HCT116 (cell line): ENCODE measurements around the gene SLC7A1. TPM values are rescaled to one million over a fixed set of nuclear protein-coding genes. Genes with fewer than 3 reads are reported as not detected.

Experiments
- ATAC-seq: fragments of 200-7000 bp; cut with Tn5 transposase; 2 replicates; pipeline ENCODE4 v1.9.1; 2020; ENCODE audit warnings: mild to moderate bottlenecking, moderate library complexity
- BruUV-seq: library from RNA; stranded (reverse); fragments of 400-500 nt; replicated peaks from 2 replicates; lab custom pipeline; 2021; lab: Mats Ljungman, UMichigan
- CTCF ChIA-PET: fragments of 300-600 bp; sonication (Branson Sonifier 250); formaldehyde crosslinking; loops from one replicate; lab custom pipeline; 2021; ENCODE audit warnings: antibody characterized with exemption; lab: Charles Lee
- POLR2A ChIA-PET: fragments of 300-600, 350-600 bp; sonication (Branson Sonifier 250); formaldehyde crosslinking; loops from one replicate; lab custom pipeline; 2021; ENCODE audit warnings: antibody characterized with exemption; lab: Charles Lee
- RAD21 ChIA-PET, 2 experiments: fragments of 300-600 bp; sonication (Branson Sonifier 250); formaldehyde crosslinking; loops; one replicate each; lab custom pipeline; 2023; ENCODE audit warnings: low total read pairs in 2 of 2; ENCODE audit not compliant: uncharacterized antibody in 2 of 2, unreplicated experiment in 2 of 2, low non-redundant PET in 1 of 2; lab: Charles Lee
- DNase-seq: peaks from one replicate; pipeline ENCODE4 v3.0.0-alpha.2; 2010; ENCODE audit warnings: low read depth, low spot score
- H2AFZ ChIP-seq: fragments of 200-600 bp; shearing (Covaris generic), sonication (generic); 2 replicates; pipeline ENCODE4 v1.6.1; 2017; ENCODE audit warnings: low read depth, mixed run types, mixed read lengths, antibody characterized with exemption, low read length; ENCODE audit not compliant: poor library complexity, severe bottlenecking
- H3K27ac ChIP-seq: 2 replicates; pipeline ENCODE4 v1.5.1; 2012; ENCODE audit warnings: low read depth, low read length
- H3K27me3 ChIP-seq: fragments of 200-600 bp; sonication (generic); 2 replicates; pipeline ENCODE4 v1.6.1; 2016; ENCODE audit warnings: mixed run types, low read length, mixed read lengths; ENCODE audit not compliant: insufficient read depth
- H3K36me3 ChIP-seq, 2 experiments: fragments of 200-500 bp in 1 of 2; fragments of 200-600 bp in 1 of 2; sonication (Bioruptor generic) in 1 of 2; sonication (generic) in 1 of 2; 2 replicates each; pipeline versions ENCODE4 v1.5.1 to v1.6.1; 2014 to 2016; ENCODE audit warnings: low read length in 2 of 2, inconsistent platforms in 1 of 2, mixed read lengths in 1 of 2, mixed run types in 1 of 2; ENCODE audit not compliant: insufficient read depth in 2 of 2, control insufficient read depth in 1 of 2
- H3K4me1 ChIP-seq, 2 experiments: fragments of 200-600 bp in 1 of 2; sonication (generic) in 1 of 2; 2 replicates each; pipeline versions ENCODE4 v1.5.1 to v1.6.1; 2012 to 2017; ENCODE audit warnings: low read length in 2 of 2, inconsistent platforms in 1 of 2, mild to moderate bottlenecking in 1 of 2, mixed read lengths in 1 of 2, mixed run types in 1 of 2, moderate library complexity in 1 of 2; ENCODE audit not compliant: insufficient read depth in 2 of 2, control insufficient read depth in 1 of 2
- H3K4me2 ChIP-seq: fragments of 200-600 bp; sonication (generic); 2 replicates; pipeline ENCODE4 v1.6.1; 2017; ENCODE audit warnings: mixed run types, low read length, mixed read lengths
- H3K4me3 ChIP-seq, 2 experiments: fragments of 200-600 bp in 1 of 2; sonication (generic) in 1 of 2; replicated peaks in 1 of 2; 2 replicates each; pipeline ENCODE4 v1.5.1; 2011 to 2016; ENCODE audit warnings: low read length in 2 of 2, control low read depth in 1 of 2, low read depth in 1 of 2, mild to moderate bottlenecking in 1 of 2, mixed read lengths in 1 of 2, mixed run types in 1 of 2
- H3K79me2 ChIP-seq: fragments of 200-600 bp; sonication (generic); 2 replicates; pipeline ENCODE4 v1.6.1; 2017; ENCODE audit warnings: mild to moderate bottlenecking, mixed run types, low read length, moderate library complexity, mixed read lengths; ENCODE audit not compliant: insufficient read depth
- H3K9ac ChIP-seq: fragments of 200-600 bp; sonication (generic); 2 replicates; pipeline ENCODE4 v1.6.1; 2016; ENCODE audit warnings: low read length, mixed read lengths
- H3K9me2 ChIP-seq: fragments of 200-600 bp; sonication (generic), shearing (Covaris generic); 2 replicates; pipeline ENCODE4 v1.6.1; 2017; ENCODE audit warnings: mixed run types, mild to moderate bottlenecking, moderate library complexity; ENCODE audit not compliant: insufficient read depth
- H3K9me3 ChIP-seq, 2 experiments: fragments of 200-500 bp in 1 of 2; fragments of 200-600 bp in 1 of 2; sonication (Bioruptor generic) in 1 of 2; sonication (generic) in 1 of 2; 2 replicates each; pipeline ENCODE4 v1.6.1; 2014 to 2017; ENCODE audit warnings: low read length in 2 of 2, mixed read lengths in 2 of 2, inconsistent platforms in 1 of 2, low read depth in 1 of 2, mild to moderate bottlenecking in 1 of 2, mixed run types in 1 of 2, moderate library complexity in 1 of 2; ENCODE audit not compliant: control insufficient read depth in 1 of 2, insufficient read depth in 1 of 2
- H4K20me1 ChIP-seq: fragments of 200-600 bp; sonication (generic), shearing (Covaris generic); 2 replicates; pipeline ENCODE4 v1.6.1; 2017; ENCODE audit warnings: mixed run types, mild to moderate bottlenecking, moderate library complexity; ENCODE audit not compliant: insufficient read depth
- POLR2AphosphoS5 ChIP-seq: IDR thresholded peaks from 2 replicates; pipeline ENCODE4 v1.6.1; 2011; ENCODE audit warnings: mild to moderate bottlenecking, low read depth, low read length, moderate library complexity
- RAD21 ChIP-seq: IDR thresholded peaks from 2 replicates; pipeline ENCODE4 v1.6.1; 2012; ENCODE audit warnings: low read depth, mild to moderate bottlenecking
- SP1 ChIP-seq: IDR thresholded peaks from 2 replicates; pipeline ENCODE4 v1.6.1; 2012; ENCODE audit warnings: low read depth
- SRF ChIP-seq: IDR thresholded peaks from 2 replicates; pipeline ENCODE4 v1.6.1; 2012; ENCODE audit warnings: low read depth
- ZFX ChIP-seq: fragments of 450-650 bp; IDR thresholded peaks from 2 replicates; pipeline ENCODE4 v1.6.1; 2017
- intact Hi-C: fragments of 100-400 bp; cut with micrococcal nuclease; formaldehyde crosslinking; loops from 2 replicates; pipeline ENCODE4 v1.10.0; 2022
- total RNA-seq: library from RNA; stranded (reverse); gene quantifications from one replicate; pipeline ENCODE4 v1.2.1, GENCODE V29; 2021; ENCODE audit not compliant: unreplicated experiment
- TF ChIP-seq, protein P1 (sequence below): IDR thresholded peaks from 2 replicates; pipeline ENCODE4 v1.6.1; 2011; ENCODE audit warnings: mild to moderate bottlenecking, low read length, moderate library complexity; ENCODE audit not compliant: insufficient replicate concordance; ENCODE audit errors: extremely low read depth
- TF ChIP-seq, protein P2 (sequence below): IDR thresholded peaks from 2 replicates; pipeline ENCODE4 v1.6.1; 2012; ENCODE audit warnings: low read depth

Gene SLC7A1
- total RNA-seq, 1 experiment from 2014 or later = 124 TPM

DNA sequence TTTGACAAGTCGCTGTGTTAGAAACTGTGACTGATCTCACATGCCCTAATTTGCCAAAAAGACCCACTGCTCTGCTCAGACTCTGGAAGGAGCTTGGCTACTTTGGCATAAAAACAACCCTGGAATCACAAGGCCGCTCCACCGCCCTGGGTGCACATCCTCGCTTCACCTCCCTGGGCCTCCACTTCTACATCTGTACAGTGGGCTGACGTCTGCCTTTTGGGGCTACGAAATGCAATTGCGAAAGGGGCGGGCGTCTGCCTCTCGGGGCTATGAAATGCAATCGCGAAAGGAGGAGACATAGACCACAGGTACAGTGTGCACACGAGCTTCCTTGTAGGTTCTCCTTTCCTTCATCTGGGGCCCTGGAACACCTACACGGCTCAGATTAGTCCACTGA is 74.2 kb downstream of the SLC7A1 start:
- DNase-seq (no peak), ATAC-seq (no peak)
- POLR2A ChIA-PET = no interaction called here
- H2AFZ ChIP-seq = no peak overlapping the region
- H3K9ac ChIP-seq = no peak overlapping the region
- H3K9me2 ChIP-seq = no peaks in the 10 kb centered on the region
- no TSS peak for BruUV-seq
- no peak overlapping the region for H3K4me2 ChIP-seq
- peaks cover 20 to 30% of the 10 kb centered on the region in 2 experiments for H3K36me3 ChIP-seq
- H4K20me1 ChIP-seq = no peaks in the 10 kb centered on the region
- H3K4me3 ChIP-seq = no peak overlapping the region
- peaks cover 4% of the 10 kb centered on the region; the same call in 1 of the 2 replicates for H3K79me2 ChIP-seq
- no peaks in the 10 kb centered on the region for H3K9me3 ChIP-seq
- TF ChIP-seq POLR2AphosphoS5 = no peak
- CTCF ChIA-PET = no interaction called here
- no peaks in the 10 kb centered on the region for H3K27me3 ChIP-seq
- RAD21 ChIA-PET = no interaction called here
- H3K27ac ChIP-seq = no peak overlapping the region
- peaks cover 0 to 7% of the 10 kb centered on the region in 2 experiments; a peak in 1 of 4 replicates for H3K4me1 ChIP-seq
- intact Hi-C loops = no loop called here

DNA sequence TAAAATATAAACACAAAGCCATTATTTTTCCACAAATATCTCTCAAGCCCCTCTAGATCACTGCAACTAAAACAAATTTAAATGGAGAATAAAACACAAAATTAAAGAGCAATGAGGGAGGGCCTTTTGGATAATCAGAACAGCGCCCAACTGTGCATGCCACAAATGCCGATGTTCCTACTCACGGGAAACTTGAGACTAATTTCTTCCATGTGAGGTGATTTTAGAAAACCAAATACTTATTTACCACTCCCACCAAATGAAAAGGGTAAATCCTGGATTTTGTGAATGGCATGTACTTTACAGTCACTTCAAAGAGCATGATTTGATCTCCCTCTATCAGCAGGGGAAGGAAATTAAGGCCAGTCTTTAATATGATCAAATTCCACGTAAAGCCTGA is 74.8 kb downstream of the SLC7A1 start:
- no peak for DNase-seq
- Histone ChIP-seq H3K4me2 (no peak overlapping the region), H3K79me2 (peaks cover 4% of the 10 kb centered on the region; the same call in 1 of the 2 replicates), H3K4me3 (no peak overlapping the region), H3K36me3 (peaks cover 20 to 31% of the 10 kb centered on the region in 2 experiments), H3K27me3 (no peaks in the 10 kb centered on the region), H3K4me1 (peaks cover 0 to 7% of the 10 kb centered on the region in 2 experiments; a peak in 1 of 4 replicates), H3K9me2 (no peaks in the 10 kb centered on the region), H3K27ac (no peak overlapping the region), H3K9ac (no peak overlapping the region), H2AFZ (no peak overlapping the region), H3K9me3 (no peaks in the 10 kb centered on the region), H4K20me1 (no peaks in the 10 kb centered on the region)
- RAD21 ChIA-PET = no interaction called here
- CTCF ChIA-PET = no interaction called here
- POLR2A ChIA-PET = no interaction called here
- intact Hi-C loops = no loop called here
- TF ChIP-seq SP1 = no peak
- TF ChIP-seq SRF = no peak
- TF ChIP-seq ZFX = no peak
- TF ChIP-seq, protein P1, sequence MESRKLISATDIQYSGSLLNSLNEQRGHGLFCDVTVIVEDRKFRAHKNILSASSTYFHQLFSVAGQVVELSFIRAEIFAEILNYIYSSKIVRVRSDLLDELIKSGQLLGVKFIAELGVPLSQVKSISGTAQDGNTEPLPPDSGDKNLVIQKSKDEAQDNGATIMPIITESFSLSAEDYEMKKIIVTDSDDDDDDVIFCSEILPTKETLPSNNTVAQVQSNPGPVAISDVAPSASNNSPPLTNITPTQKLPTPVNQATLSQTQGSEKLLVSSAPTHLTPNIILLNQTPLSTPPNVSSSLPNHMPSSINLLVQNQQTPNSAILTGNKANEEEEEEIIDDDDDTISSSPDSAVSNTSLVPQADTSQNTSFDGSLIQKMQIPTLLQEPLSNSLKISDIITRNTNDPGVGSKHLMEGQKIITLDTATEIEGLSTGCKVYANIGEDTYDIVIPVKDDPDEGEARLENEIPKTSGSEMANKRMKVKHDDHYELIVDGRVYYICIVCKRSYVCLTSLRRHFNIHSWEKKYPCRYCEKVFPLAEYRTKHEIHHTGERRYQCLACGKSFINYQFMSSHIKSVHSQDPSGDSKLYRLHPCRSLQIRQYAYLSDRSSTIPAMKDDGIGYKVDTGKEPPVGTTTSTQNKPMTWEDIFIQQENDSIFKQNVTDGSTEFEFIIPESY = no peak
- no peak for TF ChIP-seq RAD21
- TF ChIP-seq POLR2AphosphoS5 = no peak
- TF ChIP-seq, protein P2, sequence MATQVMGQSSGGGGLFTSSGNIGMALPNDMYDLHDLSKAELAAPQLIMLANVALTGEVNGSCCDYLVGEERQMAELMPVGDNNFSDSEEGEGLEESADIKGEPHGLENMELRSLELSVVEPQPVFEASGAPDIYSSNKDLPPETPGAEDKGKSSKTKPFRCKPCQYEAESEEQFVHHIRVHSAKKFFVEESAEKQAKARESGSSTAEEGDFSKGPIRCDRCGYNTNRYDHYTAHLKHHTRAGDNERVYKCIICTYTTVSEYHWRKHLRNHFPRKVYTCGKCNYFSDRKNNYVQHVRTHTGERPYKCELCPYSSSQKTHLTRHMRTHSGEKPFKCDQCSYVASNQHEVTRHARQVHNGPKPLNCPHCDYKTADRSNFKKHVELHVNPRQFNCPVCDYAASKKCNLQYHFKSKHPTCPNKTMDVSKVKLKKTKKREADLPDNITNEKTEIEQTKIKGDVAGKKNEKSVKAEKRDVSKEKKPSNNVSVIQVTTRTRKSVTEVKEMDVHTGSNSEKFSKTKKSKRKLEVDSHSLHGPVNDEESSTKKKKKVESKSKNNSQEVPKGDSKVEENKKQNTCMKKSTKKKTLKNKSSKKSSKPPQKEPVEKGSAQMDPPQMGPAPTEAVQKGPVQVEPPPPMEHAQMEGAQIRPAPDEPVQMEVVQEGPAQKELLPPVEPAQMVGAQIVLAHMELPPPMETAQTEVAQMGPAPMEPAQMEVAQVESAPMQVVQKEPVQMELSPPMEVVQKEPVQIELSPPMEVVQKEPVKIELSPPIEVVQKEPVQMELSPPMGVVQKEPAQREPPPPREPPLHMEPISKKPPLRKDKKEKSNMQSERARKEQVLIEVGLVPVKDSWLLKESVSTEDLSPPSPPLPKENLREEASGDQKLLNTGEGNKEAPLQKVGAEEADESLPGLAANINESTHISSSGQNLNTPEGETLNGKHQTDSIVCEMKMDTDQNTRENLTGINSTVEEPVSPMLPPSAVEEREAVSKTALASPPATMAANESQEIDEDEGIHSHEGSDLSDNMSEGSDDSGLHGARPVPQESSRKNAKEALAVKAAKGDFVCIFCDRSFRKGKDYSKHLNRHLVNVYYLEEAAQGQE = no peak
- no peak for ATAC-seq
- no TSS peak for BruUV-seq
